Effector memory CD4-positive, alpha-beta T cell (primary cell): ENCODE results near the gene ZCCHC17.
"Not testable (repeated sequence)": the region's sequence is repeated elsewhere in the genome, so short reads cannot be mapped to it uniquely, and the experiment has no call there.

ENCODE experiments used
- DNase-seq, 3 donors: peaks; one replicate each; pipeline ENCODE4 v3.0.0-alpha.2; 2020
- H3K27ac ChIP-seq: 2 replicates; pipeline ENCODE4 v1.7.0; 2013; ENCODE audit warnings: mild to moderate bottlenecking, low read length, moderate library complexity; ENCODE audit not compliant: insufficient read depth, poor library complexity, severe bottlenecking
- H3K27me3 ChIP-seq: replicated peaks from 2 replicates; pipeline ENCODE4 v1.7.0; 2013; ENCODE audit warnings: mild to moderate bottlenecking, low read length; ENCODE audit not compliant: insufficient read depth, control insufficient read depth, poor library complexity, severe bottlenecking
- H3K36me3 ChIP-seq: 2 replicates; pipeline ENCODE4 v1.7.0; 2013; ENCODE audit warnings: mild to moderate bottlenecking, low read length, moderate library complexity; ENCODE audit not compliant: control insufficient read depth, insufficient read depth
- H3K4me1 ChIP-seq: 2 replicates; pipeline ENCODE4 v1.7.0; 2013; ENCODE audit warnings: low read length, mild to moderate bottlenecking; ENCODE audit not compliant: control insufficient read depth, insufficient read depth, poor library complexity, severe bottlenecking
- H3K4me3 ChIP-seq: 2 replicates; pipeline ENCODE4 v1.7.0; 2013; ENCODE audit warnings: low read length, low read depth, mild to moderate bottlenecking; ENCODE audit not compliant: insufficient read depth, poor library complexity, severe bottlenecking
- H3K9me3 ChIP-seq: 2 replicates; pipeline ENCODE4 v1.7.0; 2013; ENCODE audit warnings: mild to moderate bottlenecking, low read length, moderate library complexity; ENCODE audit not compliant: control insufficient read depth

The ZCCHC17 gene

DNA sequence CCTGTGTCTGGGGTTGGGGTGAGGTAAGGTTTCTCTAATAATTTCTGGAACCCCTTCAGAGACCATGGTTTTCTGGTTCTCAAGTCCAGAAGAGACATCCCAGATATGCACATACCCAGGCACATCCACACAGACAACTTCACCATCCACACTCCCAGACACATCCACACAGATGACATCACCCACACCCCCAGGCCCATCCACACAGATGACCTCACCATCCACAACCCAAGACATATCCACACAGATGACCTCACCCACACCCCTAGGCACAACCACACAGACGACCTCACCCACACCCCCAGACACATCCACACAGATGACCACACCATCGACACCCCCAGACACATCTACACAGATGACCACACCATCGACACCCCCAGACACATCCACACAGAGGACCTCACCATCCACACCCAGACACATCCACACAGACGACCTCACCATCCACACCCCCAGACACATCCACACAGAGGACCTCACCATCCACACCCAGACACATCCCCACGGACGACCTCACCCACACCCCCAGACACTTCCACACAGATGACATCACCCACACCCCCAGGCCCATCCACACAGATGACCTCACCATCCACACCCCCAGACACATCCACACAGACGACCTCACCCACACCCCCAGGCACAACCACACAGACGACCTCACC is 89.9 kb downstream of the ZCCHC17 start:
- not testable (repeated sequence) for H3K9me3 ChIP-seq, H3K27ac ChIP-seq, H3K4me1 ChIP-seq, H3K27me3 ChIP-seq, DNase-seq, H3K4me3 ChIP-seq, H3K36me3 ChIP-seq

DNA sequence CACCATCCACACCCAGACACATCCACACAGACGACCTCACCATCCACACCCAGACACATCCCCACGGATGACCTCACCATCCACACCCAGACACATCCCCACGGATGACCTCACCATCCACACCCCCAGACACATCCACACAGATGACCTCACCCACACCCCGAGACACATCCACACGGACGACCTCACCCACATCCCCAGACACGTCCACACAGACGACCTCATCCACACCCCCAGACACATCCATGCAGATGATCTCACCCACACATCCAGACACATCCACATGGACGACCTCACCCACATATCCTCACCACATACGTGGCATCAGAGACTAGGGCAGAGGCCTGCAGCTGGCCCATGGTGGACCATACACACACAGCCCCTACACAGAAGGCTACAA is 90.8 kb downstream of the ZCCHC17 start:
- Histone ChIP-seq H3K36me3 (no peaks in the 10 kb centered on the region), H3K9me3 (no peaks in the 10 kb centered on the region), H3K4me3 (no peak overlapping the region), H3K4me1 (no peaks in the 10 kb centered on the region), H3K27ac (no peak overlapping the region), H3K27me3 (no peaks in the 10 kb centered on the region)
- DNase-seq, result no peak

GRCh38 chr1:31389616-31390015 is 92.8 kb downstream of the ZCCHC17 start:
- H3K4me3 ChIP-seq, result no peak overlapping the region
- H3K9me3 ChIP-seq, result no peaks in the 10 kb centered on the region
- H3K27me3 ChIP-seq, result no peaks in the 10 kb centered on the region
- no peak for DNase-seq
- no peaks in the 10 kb centered on the region for H3K36me3 ChIP-seq
- peaks cover 3% of the 10 kb centered on the region for H3K4me1 ChIP-seq
- H3K27ac ChIP-seq, result no peak overlapping the region

GRCh38 chr1:31390071-31390470 is 93.2 kb downstream of the ZCCHC17 start:
- DNase-seq, result no peak
- Histone ChIP-seq H3K4me1 (peaks cover 3% of the 10 kb centered on the region), H3K36me3 (no peaks in the 10 kb centered on the region), H3K9me3 (no peaks in the 10 kb centered on the region), H3K27ac (no peak overlapping the region), H3K4me3 (no peak overlapping the region), H3K27me3 (no peaks in the 10 kb centered on the region)

- Histone ChIP-seq H3K27ac (no peak overlapping the region), H3K27me3 (no peaks in the 10 kb centered on the region), H3K36me3 (no peaks in the 10 kb centered on the region), H3K4me1 (peaks cover 3% of the 10 kb centered on the region), H3K9me3 (no peaks in the 10 kb centered on the region), H3K4me3 (no peak overlapping the region)
- no peak for DNase-seq
Observed at GRCh38 chr1:31393463-31393862, 96.6 kb downstream of the ZCCHC17 start.

DNA sequence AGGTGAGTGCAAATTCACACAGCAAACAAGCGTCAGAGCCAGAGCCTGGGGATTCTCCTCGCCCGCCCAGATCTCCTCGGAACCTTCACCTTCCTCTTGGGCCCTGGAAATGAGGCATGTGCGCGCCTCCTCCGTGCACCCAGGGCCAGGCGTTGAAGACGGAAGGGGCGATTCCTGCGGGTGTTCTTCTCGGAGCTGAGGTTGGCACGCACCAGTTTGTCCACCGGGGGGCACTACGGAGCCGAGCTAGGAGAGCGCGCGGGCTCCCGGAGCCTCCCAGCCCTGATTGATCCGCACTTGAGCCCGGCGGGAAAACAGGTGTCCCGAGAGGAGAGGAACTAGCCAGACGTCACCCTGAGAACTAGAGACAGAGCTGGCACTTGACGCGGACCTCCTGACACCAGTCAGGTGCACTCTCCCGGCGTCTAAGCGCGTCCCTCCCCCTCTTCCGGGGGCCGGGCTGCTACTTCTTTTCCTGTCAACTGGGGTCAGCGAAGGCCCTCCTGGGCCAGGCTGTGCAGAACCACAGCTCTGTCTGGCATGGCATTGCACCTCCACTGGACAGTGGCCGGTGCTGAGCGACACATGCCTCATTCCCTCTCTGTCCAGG is 97.9 kb downstream of the ZCCHC17 start:
- Histone ChIP-seq H3K27me3 (no peaks in the 10 kb centered on the region), H3K4me1 (peaks cover 3% of the 10 kb centered on the region), H3K27ac (no peak overlapping the region), H3K9me3 (no peaks in the 10 kb centered on the region), H3K4me3 (peak overlapping the region; percentile 51), H3K36me3 (no peaks in the 10 kb centered on the region)
- peak; percentile 31 to 48 (median 39) for DNase-seq

DNA sequence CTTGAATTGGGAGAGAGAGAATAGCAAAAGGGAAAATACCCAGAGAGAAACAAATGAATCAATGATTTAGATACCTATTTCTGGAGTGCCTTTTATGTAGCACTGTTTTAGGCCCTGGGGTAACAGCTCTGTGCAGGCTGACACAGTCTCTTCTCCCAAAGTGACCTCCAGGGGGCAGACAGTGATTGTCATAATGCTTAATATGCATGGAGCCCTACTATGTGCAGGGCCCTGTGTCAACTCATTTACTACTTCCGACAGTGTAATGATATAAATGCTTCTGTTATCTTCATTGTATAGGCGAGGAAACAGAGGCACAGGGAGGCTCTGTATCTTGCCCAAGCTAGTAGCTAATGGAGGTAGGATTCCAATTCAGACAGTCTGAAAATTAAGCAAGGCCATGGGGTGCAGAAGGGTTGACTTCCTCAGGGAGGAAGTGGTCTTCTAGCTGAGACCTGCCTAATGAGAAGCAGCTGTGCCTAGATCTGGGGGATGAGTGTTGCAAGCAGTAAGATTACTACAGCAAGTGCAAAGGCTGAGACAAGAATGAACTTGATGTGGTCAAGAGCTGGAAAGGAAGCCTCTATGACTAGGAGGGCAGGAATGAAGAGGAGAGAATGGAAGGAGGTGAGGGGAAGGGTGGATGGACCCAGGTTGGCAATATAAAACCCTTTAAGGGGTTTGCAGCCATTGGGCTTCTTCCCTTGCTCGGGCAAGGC is 100.0 kb downstream of the ZCCHC17 start:
- no peak for DNase-seq
- peaks cover 3% of the 10 kb centered on the region for H3K4me1 ChIP-seq
- no peaks in the 10 kb centered on the region for H3K36me3 ChIP-seq
- no peaks in the 10 kb centered on the region for H3K9me3 ChIP-seq
- H3K27ac ChIP-seq, result no peak overlapping the region
- no peaks in the 10 kb centered on the region for H3K27me3 ChIP-seq
- no peak overlapping the region for H3K4me3 ChIP-seq

- Histone ChIP-seq H3K4me1 (peaks cover 3% of the 10 kb centered on the region), H3K27ac (no peak overlapping the region)
- DNase-seq, result no peak
Observed at GRCh38 chr1:31397360-31398095, 100.7 kb downstream of the ZCCHC17 start.

GRCh38 chr1:31398246-31398645 is 101.4 kb downstream of the ZCCHC17 start:
- Histone ChIP-seq H3K27ac (no peak overlapping the region), H3K27me3 (no peaks in the 10 kb centered on the region), H3K36me3 (no peaks in the 10 kb centered on the region), H3K4me3 (no peak overlapping the region), H3K9me3 (no peaks in the 10 kb centered on the region), H3K4me1 (peaks cover 3% of the 10 kb centered on the region)
- DNase-seq, result no peak

More at GRCh38 chr1:31397360-31398095, 100.7 kb downstream of the ZCCHC17 start:
- Histone ChIP-seq H3K4me3 (no peak overlapping the region), H3K36me3 (no peaks in the 10 kb centered on the region), H3K9me3 (no peaks in the 10 kb centered on the region), H3K27me3 (no peaks in the 10 kb centered on the region)
